Endothelial cell (in vitro differentiated cells): ENCODE results near the gene SLC66A2. TPM values are rescaled to one million over a fixed set of nuclear protein-coding genes. Genes with fewer than 3 reads are reported as not detected.

ENCODE experiments used
- DNase-seq: peaks from one replicate; pipeline ENCODE4 v3.0.0; 2021; ENCODE audit warnings: low spot score
- H3K27ac Mint-ChIP-seq: one replicate; pipeline ENCODE4 v1.8.0; 2021; ENCODE audit warnings: mixed read lengths, inconsistent platforms; ENCODE audit not compliant: unreplicated experiment
- H3K27me3 Mint-ChIP-seq: one replicate; pipeline ENCODE4 v1.8.0; 2021; ENCODE audit warnings: mild to moderate bottlenecking, moderate library complexity, mixed read lengths, inconsistent platforms; ENCODE audit not compliant: unreplicated experiment
- H3K36me3 Mint-ChIP-seq: one replicate; pipeline ENCODE4 v1.8.0; 2021; ENCODE audit warnings: mild to moderate bottlenecking, low read depth, mixed read lengths, inconsistent platforms; ENCODE audit not compliant: unreplicated experiment
- H3K4me1 Mint-ChIP-seq: one replicate; pipeline ENCODE4 v1.8.0; 2021; ENCODE audit warnings: mild to moderate bottlenecking, mixed read lengths, inconsistent platforms; ENCODE audit not compliant: unreplicated experiment
- H3K4me3 Mint-ChIP-seq: one replicate; pipeline ENCODE4 v1.8.0; 2021; ENCODE audit warnings: mild to moderate bottlenecking, mixed read lengths, inconsistent platforms; ENCODE audit not compliant: unreplicated experiment
- H3K9me3 Mint-ChIP-seq: one replicate; pipeline ENCODE4 v1.8.0; 2021; ENCODE audit warnings: mixed read lengths, inconsistent platforms; ENCODE audit not compliant: unreplicated experiment
- total RNA-seq: library from RNA; stranded (reverse); fragmentation: NEBNext Ultra II Directional; extraction: Animal tissue kit (Norgen Biotek cat#: 25700); gene quantifications from one replicate; pipeline ENCODE4 v1.2.1, GENCODE V29; 2021; ENCODE audit not compliant: unreplicated experiment
- TF ChIP-seq, protein P1 (sequence below): fragments of 200-600 bp; sonication (generic); IDR thresholded peaks from one replicate; pipeline ENCODE4 v1.5.0; 2021; ENCODE audit warnings: antibody characterized with exemption; ENCODE audit not compliant: unreplicated experiment

The SLC66A2 gene
- total RNA-seq, 1 donor from 2014 or later, result 31.8 TPM

DNA sequence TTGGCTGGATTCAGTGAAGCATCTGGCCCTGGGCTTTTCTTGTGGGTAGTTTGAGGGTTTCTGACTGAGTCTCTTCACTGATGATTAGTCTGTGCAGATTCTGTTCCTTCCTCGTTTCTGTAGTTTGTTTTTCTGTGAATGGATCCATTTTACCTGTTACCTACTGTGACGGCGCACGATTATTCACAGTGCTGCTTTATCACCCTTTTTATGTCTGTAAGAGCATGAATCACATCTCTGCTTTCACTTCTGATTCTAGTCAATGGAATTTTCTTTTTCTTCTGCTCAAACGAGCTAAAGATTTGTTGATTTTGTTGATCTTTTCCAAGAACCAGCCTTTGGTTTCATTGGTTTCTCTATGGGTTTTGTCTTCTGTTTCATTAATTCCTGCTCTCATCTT lies 60.8 kb downstream of the SLC66A2 start:
- no peak for DNase-seq
- Mint-ChIP-seq H3K27ac (no peak overlapping the region), H3K4me1 (no peaks in the 10 kb centered on the region), H3K36me3 (peaks cover 20% of the 10 kb centered on the region), H3K9me3 (peaks cover 29% of the 10 kb centered on the region), H3K4me3 (no peak overlapping the region), H3K27me3 (peaks cover 12% of the 10 kb centered on the region)
- TF ChIP-seq, protein P1, sequence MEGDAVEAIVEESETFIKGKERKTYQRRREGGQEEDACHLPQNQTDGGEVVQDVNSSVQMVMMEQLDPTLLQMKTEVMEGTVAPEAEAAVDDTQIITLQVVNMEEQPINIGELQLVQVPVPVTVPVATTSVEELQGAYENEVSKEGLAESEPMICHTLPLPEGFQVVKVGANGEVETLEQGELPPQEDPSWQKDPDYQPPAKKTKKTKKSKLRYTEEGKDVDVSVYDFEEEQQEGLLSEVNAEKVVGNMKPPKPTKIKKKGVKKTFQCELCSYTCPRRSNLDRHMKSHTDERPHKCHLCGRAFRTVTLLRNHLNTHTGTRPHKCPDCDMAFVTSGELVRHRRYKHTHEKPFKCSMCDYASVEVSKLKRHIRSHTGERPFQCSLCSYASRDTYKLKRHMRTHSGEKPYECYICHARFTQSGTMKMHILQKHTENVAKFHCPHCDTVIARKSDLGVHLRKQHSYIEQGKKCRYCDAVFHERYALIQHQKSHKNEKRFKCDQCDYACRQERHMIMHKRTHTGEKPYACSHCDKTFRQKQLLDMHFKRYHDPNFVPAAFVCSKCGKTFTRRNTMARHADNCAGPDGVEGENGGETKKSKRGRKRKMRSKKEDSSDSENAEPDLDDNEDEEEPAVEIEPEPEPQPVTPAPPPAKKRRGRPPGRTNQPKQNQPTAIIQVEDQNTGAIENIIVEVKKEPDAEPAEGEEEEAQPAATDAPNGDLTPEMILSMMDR, result no peak

DNA sequence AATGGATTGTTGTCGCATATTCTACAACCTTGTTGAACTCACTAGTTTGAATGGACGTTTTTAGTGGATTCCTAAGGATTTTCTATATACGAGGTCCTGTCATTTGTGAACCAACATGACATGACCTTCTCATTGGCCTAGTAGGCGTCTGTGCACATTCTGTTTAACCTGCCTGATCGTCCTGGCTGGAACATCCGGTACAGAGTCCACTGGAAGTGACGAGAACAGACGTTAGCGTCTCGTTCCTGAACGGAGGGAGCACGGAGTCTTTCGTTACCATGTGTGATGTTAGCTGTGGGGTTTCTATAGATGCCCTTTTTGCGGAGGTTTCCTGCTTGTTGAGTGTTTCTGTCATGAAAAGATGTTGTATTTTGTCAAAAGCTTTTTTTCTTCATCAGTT lies 61.9 kb downstream of the SLC66A2 start:
- Mint-ChIP-seq H3K9me3 (peaks cover 19% of the 10 kb centered on the region), H3K27me3 (peaks cover 15% of the 10 kb centered on the region), H3K4me1 (no peaks in the 10 kb centered on the region), H3K27ac (no peak overlapping the region), H3K4me3 (no peak overlapping the region), H3K36me3 (peaks cover 20% of the 10 kb centered on the region)
- DNase-seq, result no peak
- TF ChIP-seq, protein P1, result no peak

DNA sequence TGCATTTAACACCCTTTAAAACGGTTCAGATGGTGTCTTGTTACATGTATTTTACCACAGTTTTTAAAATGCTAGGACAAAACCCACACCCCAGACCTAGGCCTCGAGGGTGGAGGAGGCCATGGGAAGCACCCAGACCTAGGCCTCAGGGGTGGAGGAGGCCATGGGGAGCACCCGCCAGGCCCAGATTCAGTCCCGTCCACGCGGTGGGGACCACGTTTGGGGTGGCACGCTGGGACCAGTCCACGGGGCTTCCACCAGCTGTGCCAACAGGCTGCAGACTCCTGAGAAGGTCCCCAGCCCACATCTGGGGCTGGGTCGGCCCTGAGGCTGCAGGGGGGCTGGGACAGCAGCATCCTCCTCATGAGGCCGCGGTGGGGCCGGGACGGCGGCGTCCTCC lies 63.4 kb downstream of the SLC66A2 start:
- TF ChIP-seq, protein P1, result no peak
- DNase-seq, result no peak
- H3K4me3 Mint-ChIP-seq, result no peak overlapping the region
- no peak overlapping the region for H3K27ac Mint-ChIP-seq
- H3K4me1 Mint-ChIP-seq, result no peaks in the 10 kb centered on the region
- H3K9me3 Mint-ChIP-seq, result peaks cover 19% of the 10 kb centered on the region
- H3K27me3 Mint-ChIP-seq, result peaks cover 10% of the 10 kb centered on the region
- H3K36me3 Mint-ChIP-seq, result peaks cover 20% of the 10 kb centered on the region

DNA sequence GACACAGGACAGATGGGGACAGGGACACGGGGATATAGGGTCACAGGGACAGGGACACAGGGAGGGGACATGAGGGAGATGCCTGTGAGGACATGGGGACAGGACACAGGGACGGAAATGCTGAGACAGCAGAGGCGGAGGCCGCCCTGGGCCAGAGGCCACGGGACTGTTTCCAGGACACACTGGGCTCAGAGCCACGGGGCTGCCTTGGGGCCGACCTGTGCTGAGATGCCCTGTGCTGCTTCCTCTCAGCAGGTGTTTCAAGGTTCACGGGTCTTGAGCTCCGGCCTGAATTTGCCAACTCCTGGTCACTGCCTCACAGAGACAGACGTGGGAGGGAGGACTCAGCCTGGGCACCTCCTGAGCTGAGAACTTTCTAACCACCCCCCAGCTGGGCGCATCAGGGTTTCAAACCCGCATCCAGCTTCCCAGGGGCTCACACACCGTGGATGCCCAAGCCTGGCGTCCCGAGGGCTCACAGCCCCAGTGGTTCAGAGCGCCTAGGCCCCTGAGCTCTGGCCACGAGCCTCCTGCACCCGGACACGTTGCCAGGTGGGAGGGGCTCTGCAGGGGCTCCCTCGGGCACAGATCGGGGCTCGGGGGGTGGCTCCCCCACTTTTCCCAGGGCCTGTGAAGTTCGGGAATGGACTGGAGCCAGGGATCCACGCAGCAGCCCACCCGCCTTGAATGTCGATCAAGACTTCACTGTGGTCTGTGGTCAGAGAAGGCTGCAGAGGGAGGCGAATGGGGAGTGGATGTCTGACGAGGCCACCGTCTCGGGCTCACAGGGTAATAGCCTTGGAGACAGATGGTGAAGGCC lies 64.1 kb downstream of the SLC66A2 start:
- Mint-ChIP-seq H3K27ac (no peak overlapping the region), H3K9me3 (peaks cover 19% of the 10 kb centered on the region), H3K4me1 (no peaks in the 10 kb centered on the region), H3K36me3 (peaks cover 20% of the 10 kb centered on the region), H3K4me3 (no peak overlapping the region), H3K27me3 (peaks cover 10% of the 10 kb centered on the region)
- no peak for DNase-seq
- TF ChIP-seq, protein P1, result no peak

DNA sequence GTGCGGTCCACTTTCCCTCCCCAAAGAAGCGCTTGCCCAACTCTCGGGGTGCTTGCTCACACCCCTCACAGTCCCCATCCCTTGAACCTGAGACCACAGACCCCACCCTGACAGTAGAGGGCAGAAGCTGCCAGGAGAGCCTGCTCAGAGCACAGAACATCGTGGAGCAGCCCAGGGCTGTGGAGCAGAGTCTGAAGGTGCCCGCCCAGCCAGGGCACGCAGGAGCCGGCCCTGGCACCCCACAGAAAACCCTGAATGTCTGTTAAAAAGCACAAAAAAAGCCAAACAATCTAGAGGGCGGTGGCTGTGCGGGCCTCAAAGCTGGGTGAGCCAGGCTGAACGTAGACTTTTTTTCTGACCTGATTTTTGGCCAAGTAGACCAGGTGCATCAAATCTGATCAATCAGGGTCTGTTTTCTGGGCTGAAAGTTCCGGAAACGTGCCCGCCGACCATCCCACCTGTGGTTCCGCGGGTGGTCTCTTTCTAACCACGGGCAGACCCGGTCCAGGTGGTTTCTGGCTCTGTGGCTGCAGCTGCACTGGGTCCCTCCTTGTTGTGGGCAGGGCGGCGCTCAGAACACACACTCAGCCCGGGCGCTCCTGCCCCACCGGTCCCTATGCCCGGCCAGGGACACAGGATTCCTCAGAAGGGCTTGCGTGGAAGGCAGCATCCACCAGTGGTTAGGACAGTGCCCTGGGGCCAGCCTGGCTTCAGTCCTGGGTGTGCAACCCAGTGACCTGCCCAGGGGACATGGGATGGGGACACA lies 66.3 kb downstream of the SLC66A2 start:
- peaks cover 8% of the 10 kb centered on the region for H3K27me3 Mint-ChIP-seq
- no peak for DNase-seq
- H3K4me3 Mint-ChIP-seq, result no peak overlapping the region
- peaks cover 12% of the 10 kb centered on the region for H3K9me3 Mint-ChIP-seq
- no peaks in the 10 kb centered on the region for H3K4me1 Mint-ChIP-seq
- H3K27ac Mint-ChIP-seq, result no peak overlapping the region
- TF ChIP-seq, protein P1, result no peak
- H3K36me3 Mint-ChIP-seq, result peaks cover 14% of the 10 kb centered on the region
